ENCODE data around the gene UBE3B. TPM values are rescaled to one million over a fixed set of nuclear protein-coding genes. Genes with fewer than 3 reads are reported as not detected.

Gene UBE3B
- total RNA-seq, 1 donor from 2014 or later, result 21.4 TPM

- peaks cover 68 to 91% (median 83%) of the 10 kb centered on the region in 3 donors for H3K36me3 ChIP-seq (ENCODE audit: control insufficient read depth in 3 of 3, insufficient read depth in 3 of 3, low read length in 3 of 3)
- H3K27ac ChIP-seq (ENCODE audit: low read depth, low read length), result no peak overlapping the region
These were observed 45.6 kb downstream of the UBE3B start for GRCh38 chr12:109523071-109523470.

GRCh38 chr12:109523504-109523903 lies 46.1 kb downstream of the UBE3B start:
- Histone ChIP-seq H3K36me3 (ENCODE audit: control insufficient read depth in 3 of 3, insufficient read depth in 3 of 3, low read length in 3 of 3) (peaks cover 64 to 90% (median 80%) of the 10 kb centered on the region in 3 donors), H3K27me3 (ENCODE audit: control insufficient read depth in 3 of 3, insufficient read depth in 3 of 3, low read length in 3 of 3) (no peaks in the 10 kb centered on the region)

More at GRCh38 chr12:109523071-109523470, 45.6 kb downstream of the UBE3B start:
- Histone ChIP-seq H3K4me1 (ENCODE audit: control insufficient read depth in 3 of 3, insufficient read depth in 3 of 3, low read length in 3 of 3) (peaks cover 4 to 13% (median 7%) of the 10 kb centered on the region in 3 donors), H3K4me3 (ENCODE audit: low read length in 3 of 3) (no peak overlapping the region), H3K9me3 (ENCODE audit: control insufficient read depth in 3 of 3, low read length in 3 of 3) (no peaks in the 10 kb centered on the region), H3K27me3 (ENCODE audit: control insufficient read depth in 3 of 3, insufficient read depth in 3 of 3, low read length in 3 of 3) (no peaks in the 10 kb centered on the region), H3K9ac (ENCODE audit: low read depth in 1 of 3, low read length in 3 of 3) (peak overlapping the region in 1 of 3 donors; percentile 7)

GRCh38 chr12:109524466-109525278 lies 47.2 kb downstream of the UBE3B start:
- peaks cover 64 to 88% (median 80%) of the 10 kb centered on the region in 3 donors for H3K36me3 ChIP-seq (ENCODE audit: control insufficient read depth in 3 of 3, insufficient read depth in 3 of 3, low read length in 3 of 3)
- no peak overlapping the region for H3K27ac ChIP-seq (ENCODE audit: low read depth, low read length)
- no peak overlapping the region for H3K4me3 ChIP-seq (ENCODE audit: low read length in 3 of 3)
- H3K9ac ChIP-seq (ENCODE audit: low read depth in 1 of 3, low read length in 3 of 3), result no peak overlapping the region
- H3K27me3 ChIP-seq (ENCODE audit: control insufficient read depth in 3 of 3, insufficient read depth in 3 of 3, low read length in 3 of 3), result no peaks in the 10 kb centered on the region
- peaks cover 0 to 2% (median 0%) of the 10 kb centered on the region in 3 donors for H3K4me1 ChIP-seq (ENCODE audit: control insufficient read depth in 3 of 3, insufficient read depth in 3 of 3, low read length in 3 of 3)
- no peaks in the 10 kb centered on the region for H3K9me3 ChIP-seq (ENCODE audit: control insufficient read depth in 3 of 3, low read length in 3 of 3)

More at GRCh38 chr12:109523504-109523903, 46.1 kb downstream of the UBE3B start:
- no peaks in the 10 kb centered on the region for H3K9me3 ChIP-seq (ENCODE audit: control insufficient read depth in 3 of 3, low read length in 3 of 3)
- no peak overlapping the region for H3K9ac ChIP-seq (ENCODE audit: low read depth in 1 of 3, low read length in 3 of 3)
- no peak overlapping the region for H3K4me3 ChIP-seq (ENCODE audit: low read length in 3 of 3)
- H3K27ac ChIP-seq (ENCODE audit: low read depth, low read length), result no peak overlapping the region
- H3K4me1 ChIP-seq (ENCODE audit: control insufficient read depth in 3 of 3, insufficient read depth in 3 of 3, low read length in 3 of 3), result peaks cover under 1 to 8% (median 4%) of the 10 kb centered on the region in 3 donors

GRCh38 chr12:109525279-109525585 lies 47.8 kb downstream of the UBE3B start:
- H3K9me3 ChIP-seq (ENCODE audit: control insufficient read depth in 3 of 3, low read length in 3 of 3), result no peaks in the 10 kb centered on the region
- H3K9ac ChIP-seq (ENCODE audit: low read depth in 1 of 3, low read length in 3 of 3), result no peak overlapping the region
- no peaks in the 10 kb centered on the region for H3K27me3 ChIP-seq (ENCODE audit: control insufficient read depth in 3 of 3, insufficient read depth in 3 of 3, low read length in 3 of 3)
- H3K36me3 ChIP-seq (ENCODE audit: control insufficient read depth in 3 of 3, insufficient read depth in 3 of 3, low read length in 3 of 3), result peaks cover 65 to 84% (median 81%) of the 10 kb centered on the region in 3 donors
- no peak overlapping the region for H3K27ac ChIP-seq (ENCODE audit: low read depth, low read length)
- H3K4me3 ChIP-seq (ENCODE audit: low read length in 3 of 3), result no peak overlapping the region
- peaks cover 0 to 3% (median under 1%) of the 10 kb centered on the region in 3 donors for H3K4me1 ChIP-seq (ENCODE audit: control insufficient read depth in 3 of 3, insufficient read depth in 3 of 3, low read length in 3 of 3)

GRCh38 chr12:109527489-109528123 lies 50.2 kb downstream of the UBE3B start:
- H3K27ac ChIP-seq (ENCODE audit: low read depth, low read length), result no peak overlapping the region
- peaks cover 60 to 84% (median 83%) of the 10 kb centered on the region in 3 donors for H3K36me3 ChIP-seq (ENCODE audit: control insufficient read depth in 3 of 3, insufficient read depth in 3 of 3, low read length in 3 of 3)
- H3K9me3 ChIP-seq (ENCODE audit: control insufficient read depth in 3 of 3, low read length in 3 of 3), result no peaks in the 10 kb centered on the region
- H3K4me3 ChIP-seq (ENCODE audit: low read length in 3 of 3), result no peak overlapping the region
- peaks cover 0 to 11% (median 0%) of the 10 kb centered on the region in 3 donors for H3K4me1 ChIP-seq (ENCODE audit: control insufficient read depth in 3 of 3, insufficient read depth in 3 of 3, low read length in 3 of 3)
- no peak overlapping the region for H3K9ac ChIP-seq (ENCODE audit: low read depth in 1 of 3, low read length in 3 of 3)
- no peaks in the 10 kb centered on the region for H3K27me3 ChIP-seq (ENCODE audit: control insufficient read depth in 3 of 3, insufficient read depth in 3 of 3, low read length in 3 of 3)

GRCh38 chr12:109529691-109530640 lies 52.5 kb downstream of the UBE3B start:
- Histone ChIP-seq H3K27ac (ENCODE audit: low read depth, low read length) (no peak overlapping the region), H3K27me3 (ENCODE audit: control insufficient read depth in 3 of 3, insufficient read depth in 3 of 3, low read length in 3 of 3) (no peaks in the 10 kb centered on the region), H3K4me1 (ENCODE audit: control insufficient read depth in 3 of 3, insufficient read depth in 3 of 3, low read length in 3 of 3) (peaks cover 0 to 11% (median 0%) of the 10 kb centered on the region in 3 donors), H3K9me3 (ENCODE audit: control insufficient read depth in 3 of 3, low read length in 3 of 3) (no peaks in the 10 kb centered on the region), H3K36me3 (ENCODE audit: control insufficient read depth in 3 of 3, insufficient read depth in 3 of 3, low read length in 3 of 3) (peaks cover 59 to 82% (median 81%) of the 10 kb centered on the region in 3 donors), H3K9ac (ENCODE audit: low read depth in 1 of 3, low read length in 3 of 3) (no peak overlapping the region), H3K4me3 (ENCODE audit: low read length in 3 of 3) (no peak overlapping the region)

GRCh38 chr12:109531411-109531810 lies 54.0 kb downstream of the UBE3B start:
- Histone ChIP-seq H3K9ac (ENCODE audit: low read depth in 1 of 3, low read length in 3 of 3) (no peak overlapping the region), H3K4me3 (ENCODE audit: low read length in 3 of 3) (no peak overlapping the region), H3K4me1 (ENCODE audit: control insufficient read depth in 3 of 3, insufficient read depth in 3 of 3, low read length in 3 of 3) (peaks cover 0 to 11% (median 0%) of the 10 kb centered on the region in 3 donors), H3K36me3 (ENCODE audit: control insufficient read depth in 3 of 3, insufficient read depth in 3 of 3, low read length in 3 of 3) (peaks cover 55 to 84% (median 78%) of the 10 kb centered on the region in 3 donors), H3K27ac (ENCODE audit: low read depth, low read length) (no peak overlapping the region), H3K9me3 (ENCODE audit: control insufficient read depth in 3 of 3, low read length in 3 of 3) (no peaks in the 10 kb centered on the region), H3K27me3 (ENCODE audit: control insufficient read depth in 3 of 3, insufficient read depth in 3 of 3, low read length in 3 of 3) (no peaks in the 10 kb centered on the region)

GRCh38 chr12:109532721-109533486 lies 55.5 kb downstream of the UBE3B start:
- H3K4me3 ChIP-seq (ENCODE audit: low read length in 3 of 3), result no peak overlapping the region
- no peak overlapping the region for H3K9ac ChIP-seq (ENCODE audit: low read depth in 1 of 3, low read length in 3 of 3)
- H3K9me3 ChIP-seq (ENCODE audit: control insufficient read depth in 3 of 3, low read length in 3 of 3), result no peaks in the 10 kb centered on the region
- no peaks in the 10 kb centered on the region for H3K27me3 ChIP-seq (ENCODE audit: control insufficient read depth in 3 of 3, insufficient read depth in 3 of 3, low read length in 3 of 3)
- peaks cover 0 to 11% (median 0%) of the 10 kb centered on the region in 3 donors for H3K4me1 ChIP-seq (ENCODE audit: control insufficient read depth in 3 of 3, insufficient read depth in 3 of 3, low read length in 3 of 3)
- no peak overlapping the region for H3K27ac ChIP-seq (ENCODE audit: low read depth, low read length)
- H3K36me3 ChIP-seq (ENCODE audit: control insufficient read depth in 3 of 3, insufficient read depth in 3 of 3, low read length in 3 of 3), result peaks cover 53 to 79% (median 71%) of the 10 kb centered on the region in 3 donors

- Histone ChIP-seq H3K9me3 (ENCODE audit: control insufficient read depth in 3 of 3, low read length in 3 of 3) (no peaks in the 10 kb centered on the region), H3K9ac (ENCODE audit: low read depth in 1 of 3, low read length in 3 of 3) (no peak overlapping the region), H3K27me3 (ENCODE audit: control insufficient read depth in 3 of 3, insufficient read depth in 3 of 3, low read length in 3 of 3) (no peaks in the 10 kb centered on the region), H3K4me3 (ENCODE audit: low read length in 3 of 3) (no peak overlapping the region), H3K27ac (ENCODE audit: low read depth, low read length) (no peak overlapping the region), H3K4me1 (ENCODE audit: control insufficient read depth in 3 of 3, insufficient read depth in 3 of 3, low read length in 3 of 3) (peaks cover 0 to 11% (median 0%) of the 10 kb centered on the region in 3 donors), H3K36me3 (ENCODE audit: control insufficient read depth in 3 of 3, insufficient read depth in 3 of 3, low read length in 3 of 3) (peaks cover 52 to 79% (median 68%) of the 10 kb centered on the region in 3 donors)
These were observed 56.0 kb downstream of the UBE3B start for GRCh38 chr12:109533487-109533740.
